Keratinocyte (primary cell): Measurements from ENCODE around the gene SFMBT2. TPM values are rescaled to one million over a fixed set of nuclear protein-coding genes. Genes with fewer than 3 reads are reported as not detected.

ENCODE experiments used
- DNase-seq: peaks from one replicate; pipeline ENCODE4 v3.0.0-alpha.2; 2011; ENCODE audit warnings: low read depth, missing footprints, low spot score
- FAIRE-seq: peaks from 2 replicates; lab custom pipeline; 2011; peaks lifted over from hg19 to GRCh38; lab: Jason Lieb, UNC
- H2AFZ ChIP-seq: 2 replicates; pipeline ENCODE4 v1.6.0; 2012; ENCODE audit warnings: low read length, control low read depth, inconsistent platforms; ENCODE audit not compliant: control insufficient read depth
- H3K27ac ChIP-seq: 2 replicates; pipeline ENCODE4 v1.5.1; 2011; ENCODE audit warnings: low read length; ENCODE audit not compliant: control insufficient read depth, insufficient read depth
- H3K27me3 ChIP-seq: 3 replicates; pipeline ENCODE4 v1.6.0; 2011; ENCODE audit warnings: low read length; ENCODE audit not compliant: control insufficient read depth, insufficient read depth; ENCODE audit errors: extremely low read depth
- H3K36me3 ChIP-seq, 2 experiments: 2 replicates in 1 of 2; 3 replicates in 1 of 2; pipeline ENCODE4 v1.5.1; 2011; ENCODE audit warnings: low read length in 2 of 2, mild to moderate bottlenecking in 1 of 2; ENCODE audit not compliant: control insufficient read depth in 2 of 2, insufficient read depth in 2 of 2; ENCODE audit errors: extremely low read depth in 1 of 2
- H3K4me1 ChIP-seq: 3 replicates; pipeline ENCODE4 v1.5.1; 2011; ENCODE audit warnings: low read length; ENCODE audit not compliant: control insufficient read depth, insufficient read depth; ENCODE audit errors: extremely low read depth
- H3K4me2 ChIP-seq: 3 replicates; pipeline ENCODE4 v1.6.0; 2011; ENCODE audit warnings: low read depth, low read length; ENCODE audit not compliant: control insufficient read depth, insufficient read depth; ENCODE audit errors: extremely low read depth
- H3K4me3 ChIP-seq, 3 experiments: fragments of 200-600 bp in 1 of 3; sonication (generic) in 1 of 3; 2 replicates in 2 of 3; 3 replicates in 1 of 3; pipeline ENCODE4 v1.5.1; 2011 to 2016; ENCODE audit warnings: low read length in 3 of 3, mild to moderate bottlenecking in 3 of 3, control low read depth in 2 of 3, inconsistent platforms in 1 of 3, low read depth in 1 of 3, mixed read lengths in 1 of 3, mixed run types in 1 of 3, moderate library complexity in 1 of 3; ENCODE audit not compliant: control insufficient read depth in 2 of 3, insufficient read depth in 2 of 3; ENCODE audit errors: extremely low read depth in 1 of 3
- H3K79me2 ChIP-seq: 2 replicates; pipeline ENCODE4 v1.6.0; 2012; ENCODE audit warnings: low read length; ENCODE audit not compliant: control insufficient read depth, insufficient read depth
- H3K9ac ChIP-seq: 3 replicates; pipeline ENCODE4 v1.6.0; 2011; ENCODE audit warnings: low read length; ENCODE audit not compliant: control insufficient read depth, insufficient read depth; ENCODE audit errors: extremely low read depth
- H3K9me1 ChIP-seq: 3 replicates; pipeline ENCODE4 v1.6.0; 2011; ENCODE audit warnings: low read length; ENCODE audit not compliant: control insufficient read depth, insufficient read depth; ENCODE audit errors: extremely low read depth
- H3K9me3 ChIP-seq: 2 replicates; pipeline ENCODE4 v1.5.1; 2012; ENCODE audit warnings: low read depth, low read length; ENCODE audit not compliant: control insufficient read depth
- H4K20me1 ChIP-seq: 3 replicates; pipeline ENCODE4 v1.6.0; 2011; ENCODE audit warnings: low read length; ENCODE audit not compliant: control insufficient read depth, insufficient read depth; ENCODE audit errors: extremely low read depth
- EZH2 ChIP-seq: IDR thresholded peaks from one replicate; pipeline ENCODE4 v1.6.1; 2012; ENCODE audit warnings: inconsistent platforms, mild to moderate bottlenecking, low read length, moderate library complexity
- dilution Hi-C: fragments of 300-500 bp; cut with MboI; formaldehyde crosslinking; loops from one replicate; pipeline ENCODE4 v1.7.0; 2020; ENCODE audit warnings: low sequenced_read_pairs; ENCODE audit not compliant: extremely low pct_ligation_motif_present
- polyA plus RNA-seq, 5 experiments: library from polyadenylated mRNA; depleted of rRNA in 3 of 5; stranded (reverse) in 3 of 5; stranded (forward) in 1 of 5; unstranded in 1 of 5; fragments of >200 nt; gene quantifications; 1 replicate in 1 of 5; 2 replicates in 3 of 5; 3 replicates in 1 of 5; pipeline versions ENCODE4 v1.2.1 to v1.2.3, GENCODE V29; 2011 to 2012; ENCODE audit warnings: missing spikeins in 2 of 5, low read depth in 1 of 5, low replicate concordance in 1 of 5
- TF ChIP-seq, protein P1 (sequence below), 3 experiments: IDR thresholded peaks in 1 of 3; conservative IDR thresholded peaks in 1 of 3; optimal IDR thresholded peaks in 1 of 3; 2 replicates in 2 of 3; 3 replicates in 1 of 3; pipeline versions ENCODE3 to v1.5.1; 2011; ENCODE audit warnings: low read length in 3 of 3, mild to moderate bottlenecking in 3 of 3, moderate library complexity in 2 of 3, control low read depth in 1 of 3, inconsistent platforms in 1 of 3; ENCODE audit not compliant: insufficient read depth in 2 of 3; ENCODE audit errors: extremely low read depth in 1 of 3

The SFMBT2 gene
- polyA plus RNA-seq, 1 donor (not counting 4 experiments of a cell fraction or from before 2014, with no cell fraction given): 0.71 TPM

GRCh38 chr10:7130191-7130911 lies 280.5 kb downstream of the SFMBT2 start:
- H3K4me3 ChIP-seq: no peak overlapping the region
- dilution Hi-C loops: no loop called here
- no peak overlapping the region for H3K4me2 ChIP-seq
- no peak overlapping the region for H2AFZ ChIP-seq
- peaks cover 3% of the 10 kb centered on the region for H3K27me3 ChIP-seq
- H3K9me1 ChIP-seq: no peaks in the 10 kb centered on the region
- FAIRE-seq: no peak
- no peak for TF ChIP-seq EZH2
- TF ChIP-seq, protein P1, sequence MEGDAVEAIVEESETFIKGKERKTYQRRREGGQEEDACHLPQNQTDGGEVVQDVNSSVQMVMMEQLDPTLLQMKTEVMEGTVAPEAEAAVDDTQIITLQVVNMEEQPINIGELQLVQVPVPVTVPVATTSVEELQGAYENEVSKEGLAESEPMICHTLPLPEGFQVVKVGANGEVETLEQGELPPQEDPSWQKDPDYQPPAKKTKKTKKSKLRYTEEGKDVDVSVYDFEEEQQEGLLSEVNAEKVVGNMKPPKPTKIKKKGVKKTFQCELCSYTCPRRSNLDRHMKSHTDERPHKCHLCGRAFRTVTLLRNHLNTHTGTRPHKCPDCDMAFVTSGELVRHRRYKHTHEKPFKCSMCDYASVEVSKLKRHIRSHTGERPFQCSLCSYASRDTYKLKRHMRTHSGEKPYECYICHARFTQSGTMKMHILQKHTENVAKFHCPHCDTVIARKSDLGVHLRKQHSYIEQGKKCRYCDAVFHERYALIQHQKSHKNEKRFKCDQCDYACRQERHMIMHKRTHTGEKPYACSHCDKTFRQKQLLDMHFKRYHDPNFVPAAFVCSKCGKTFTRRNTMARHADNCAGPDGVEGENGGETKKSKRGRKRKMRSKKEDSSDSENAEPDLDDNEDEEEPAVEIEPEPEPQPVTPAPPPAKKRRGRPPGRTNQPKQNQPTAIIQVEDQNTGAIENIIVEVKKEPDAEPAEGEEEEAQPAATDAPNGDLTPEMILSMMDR (optimal IDR thresholded peaks at IDR 0.05 in 1 of 3, IDR thresholded peaks at IDR 0.05 in 1 of 3, conservative IDR thresholded peaks at IDR 0.05 in 1 of 3; ENCODE audit: extremely low read depth in 1 of 3, insufficient read depth in 2 of 3, low read length in 3 of 3): no peak
- H4K20me1 ChIP-seq: no peaks in the 10 kb centered on the region
- H3K4me1 ChIP-seq: no peaks in the 10 kb centered on the region
- H3K79me2 ChIP-seq: no peaks in the 10 kb centered on the region
- no peak overlapping the region for H3K27ac ChIP-seq
- no peaks in the 10 kb centered on the region for H3K9me3 ChIP-seq
- H3K9ac ChIP-seq: no peak overlapping the region
- no peak for DNase-seq
- no peaks in the 10 kb centered on the region for H3K36me3 ChIP-seq

DNA sequence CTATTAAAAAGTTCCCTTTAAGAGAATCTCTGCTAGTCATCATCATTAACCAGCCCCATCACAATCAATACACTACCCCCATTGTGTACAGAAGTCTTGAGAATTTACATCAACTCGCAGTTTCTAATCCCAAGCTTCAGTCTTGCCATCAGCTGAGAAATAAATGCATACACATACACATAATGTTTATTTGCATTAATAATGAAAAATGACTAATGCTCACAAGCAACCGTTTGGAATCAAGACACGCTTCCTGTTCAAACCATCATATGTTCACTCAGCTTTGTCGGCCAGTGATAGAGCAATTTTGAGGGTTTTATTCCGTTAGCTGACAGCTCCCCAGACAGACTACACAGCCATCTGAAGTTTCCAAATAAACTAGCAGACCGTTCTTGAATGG lies 287.1 kb downstream of the SFMBT2 start:
- Histone ChIP-seq H3K36me3 (no peaks in the 10 kb centered on the region), H3K9me1 (no peaks in the 10 kb centered on the region), H3K4me1 (no peaks in the 10 kb centered on the region), H3K27me3 (no peaks in the 10 kb centered on the region), H2AFZ (no peak overlapping the region), H3K4me3 (no peak overlapping the region), H3K27ac (no peak overlapping the region), H3K4me2 (no peak overlapping the region), H3K9me3 (no peaks in the 10 kb centered on the region), H4K20me1 (no peaks in the 10 kb centered on the region), H3K79me2 (no peaks in the 10 kb centered on the region), H3K9ac (no peak overlapping the region)
- FAIRE-seq (no peak), DNase-seq (no peak)
- TF ChIP-seq EZH2: no peak
- TF ChIP-seq, protein P1 (optimal IDR thresholded peaks at IDR 0.05 in 1 of 3, IDR thresholded peaks at IDR 0.05 in 1 of 3, conservative IDR thresholded peaks at IDR 0.05 in 1 of 3; ENCODE audit: extremely low read depth in 1 of 3, insufficient read depth in 2 of 3, low read length in 3 of 3): no peak
- dilution Hi-C loops: no loop called here
